COLO829 (cell line): Measurements from ENCODE around the gene SAMD14.

Experiments
- DNase-seq: peaks from one replicate; pipeline ENCODE4 v3.0.0; 2012; ENCODE audit warnings: low spot score

SAMD14 gene

DNA sequence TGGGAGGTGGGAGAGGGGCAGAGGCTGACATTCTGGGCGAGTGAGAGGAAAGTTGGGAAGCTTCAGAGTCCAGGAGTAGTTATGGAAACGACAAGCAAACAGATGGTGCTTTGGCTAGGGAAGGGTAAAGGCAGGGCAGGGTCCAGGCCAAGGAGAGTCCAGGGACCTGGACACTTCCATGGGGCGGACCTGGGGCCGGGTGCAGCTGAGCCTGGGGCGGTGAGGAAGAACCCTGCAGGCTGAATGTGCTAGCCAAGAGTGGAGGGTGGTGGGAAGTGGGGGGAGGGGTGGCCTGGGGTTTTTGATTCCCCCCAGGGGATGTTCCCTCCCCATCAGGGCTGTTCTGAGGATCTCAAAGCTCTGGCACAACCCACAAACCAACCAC is 17.9 kb upstream of the SAMD14 start:
- DNase-seq, result no peak

GRCh38 chr17:50146927-50147665 is 17.1 kb upstream of the SAMD14 start:
- DNase-seq, result no peak

DNA sequence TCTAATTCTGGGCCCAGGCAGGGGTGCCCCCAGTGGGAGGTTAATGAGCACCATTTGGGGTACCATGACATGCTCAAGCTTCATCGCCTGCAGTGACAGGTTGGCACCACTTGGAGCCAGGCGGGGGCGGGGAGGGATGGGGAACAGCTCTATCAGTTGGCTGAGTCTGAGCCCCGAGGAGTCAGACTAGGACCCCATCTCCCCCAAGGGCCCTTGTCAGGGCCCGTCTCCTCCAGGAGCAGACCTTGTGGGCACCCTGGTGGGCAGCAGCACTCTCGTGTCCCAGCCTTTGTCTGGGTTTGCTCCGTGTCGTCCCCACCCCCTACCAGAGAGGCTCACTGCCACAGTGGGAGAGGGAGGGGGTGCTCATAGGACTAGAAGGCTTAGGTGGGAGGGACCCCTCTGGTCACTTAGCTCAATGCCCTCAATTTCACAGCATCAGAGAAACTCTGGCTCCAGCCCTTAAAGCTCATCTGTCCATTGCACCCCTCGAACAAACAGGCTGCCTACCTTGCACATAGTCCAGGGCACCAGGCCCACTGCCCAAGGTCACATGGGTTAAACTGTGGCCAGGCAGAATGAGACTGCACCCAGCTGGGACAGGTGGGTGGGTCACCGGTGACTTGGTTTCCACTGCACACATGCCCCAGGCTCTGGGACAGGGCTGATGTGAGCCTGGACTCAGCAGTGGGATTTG is 16.4 kb upstream of the SAMD14 start:
- DNase-seq, result no peak

GRCh38 chr17:50145532-50146229 is 15.7 kb upstream of the SAMD14 start:
- no peak for DNase-seq

- no peak for DNase-seq
These were observed 15.0 kb upstream of the SAMD14 start for GRCh38 chr17:50144845-50145531.

GRCh38 chr17:50144355-50144754 is 14.4 kb upstream of the SAMD14 start:
- DNase-seq, result no peak

DNA sequence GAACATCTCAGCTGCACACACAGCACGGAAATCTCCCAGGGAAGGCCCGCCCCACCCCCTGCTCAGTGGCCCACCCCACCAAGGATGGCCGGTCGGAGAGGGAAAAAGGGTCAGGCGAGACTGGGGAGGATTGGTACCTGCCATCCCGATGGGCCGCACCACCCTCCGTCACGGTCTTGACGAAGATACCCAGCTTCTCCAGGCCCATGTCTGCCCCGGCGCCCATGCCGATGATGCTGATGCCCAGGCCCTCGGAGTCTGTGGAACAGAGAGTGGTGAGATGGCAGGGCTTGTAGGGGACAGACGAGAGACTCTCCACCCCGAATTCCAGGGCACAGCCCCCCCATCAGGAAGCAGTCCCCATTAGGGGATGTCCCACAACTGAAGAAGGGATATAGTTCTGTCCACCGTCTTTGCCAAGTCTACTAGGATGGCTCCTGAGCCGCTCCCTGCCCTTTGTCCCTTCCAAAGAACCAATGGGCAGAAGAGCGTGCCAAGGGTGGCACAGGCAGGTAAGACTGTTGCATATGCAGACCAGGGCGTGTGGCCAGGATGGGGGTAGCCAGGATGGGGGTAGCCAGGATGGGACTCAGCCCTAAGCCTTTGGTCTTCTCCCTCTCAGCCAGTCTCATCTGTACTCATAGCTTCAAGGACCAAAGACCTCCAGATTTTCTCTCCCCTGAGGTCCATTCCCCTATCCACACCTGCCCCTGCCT is 13.7 kb upstream of the SAMD14 start:
- DNase-seq, result no peak

DNA sequence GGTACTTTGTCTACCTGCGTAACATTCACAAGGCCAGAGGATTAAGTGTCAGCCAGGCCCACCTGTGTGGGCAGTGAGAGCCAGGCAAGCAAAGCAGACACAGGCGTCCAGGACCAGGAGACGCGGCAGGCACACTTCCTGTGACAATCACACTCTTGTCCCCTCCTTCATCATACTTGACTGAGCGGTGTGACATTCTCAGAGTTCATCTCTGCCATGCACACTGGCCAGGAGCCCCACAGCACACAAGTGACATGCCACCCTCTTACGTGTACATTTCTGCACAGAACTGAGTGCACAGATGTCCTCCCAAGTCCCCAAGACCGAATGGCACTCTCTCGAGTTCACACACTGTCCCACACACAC is 11.8 kb upstream of the SAMD14 start:
- no peak for DNase-seq

- no peak for DNase-seq
These were observed 11.2 kb upstream of the SAMD14 start for GRCh38 chr17:50141026-50141744.

- DNase-seq, result peak; percentile 79
These were observed 10.3 kb upstream of the SAMD14 start for GRCh38 chr17:50139950-50140885.

- DNase-seq, result no peak
These were observed 9.3 kb upstream of the SAMD14 start for GRCh38 chr17:50139185-50139783.

DNA sequence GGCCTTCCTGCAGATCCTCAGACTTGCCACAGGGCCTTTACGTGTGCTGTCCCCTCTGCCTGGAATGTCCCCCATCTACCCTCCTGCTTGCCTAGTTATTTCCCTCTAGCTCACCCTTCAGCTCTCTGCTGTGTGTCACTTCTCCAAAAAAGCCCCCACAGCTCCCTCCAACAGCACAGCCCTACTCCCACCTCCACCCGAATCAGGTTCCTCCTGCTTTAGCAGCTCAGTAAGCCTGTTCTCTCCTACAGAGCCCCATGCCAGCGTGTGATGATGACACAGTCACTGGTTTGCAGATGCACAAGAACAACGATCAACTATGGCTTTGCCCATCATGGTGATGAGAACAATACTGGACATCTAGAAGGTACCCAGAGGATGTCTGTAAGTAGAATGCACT is 7.1 kb upstream of the SAMD14 start:
- DNase-seq, result no peak

GRCh38 chr17:50136096-50136687 is 6.2 kb upstream of the SAMD14 start:
- no peak for DNase-seq

DNA sequence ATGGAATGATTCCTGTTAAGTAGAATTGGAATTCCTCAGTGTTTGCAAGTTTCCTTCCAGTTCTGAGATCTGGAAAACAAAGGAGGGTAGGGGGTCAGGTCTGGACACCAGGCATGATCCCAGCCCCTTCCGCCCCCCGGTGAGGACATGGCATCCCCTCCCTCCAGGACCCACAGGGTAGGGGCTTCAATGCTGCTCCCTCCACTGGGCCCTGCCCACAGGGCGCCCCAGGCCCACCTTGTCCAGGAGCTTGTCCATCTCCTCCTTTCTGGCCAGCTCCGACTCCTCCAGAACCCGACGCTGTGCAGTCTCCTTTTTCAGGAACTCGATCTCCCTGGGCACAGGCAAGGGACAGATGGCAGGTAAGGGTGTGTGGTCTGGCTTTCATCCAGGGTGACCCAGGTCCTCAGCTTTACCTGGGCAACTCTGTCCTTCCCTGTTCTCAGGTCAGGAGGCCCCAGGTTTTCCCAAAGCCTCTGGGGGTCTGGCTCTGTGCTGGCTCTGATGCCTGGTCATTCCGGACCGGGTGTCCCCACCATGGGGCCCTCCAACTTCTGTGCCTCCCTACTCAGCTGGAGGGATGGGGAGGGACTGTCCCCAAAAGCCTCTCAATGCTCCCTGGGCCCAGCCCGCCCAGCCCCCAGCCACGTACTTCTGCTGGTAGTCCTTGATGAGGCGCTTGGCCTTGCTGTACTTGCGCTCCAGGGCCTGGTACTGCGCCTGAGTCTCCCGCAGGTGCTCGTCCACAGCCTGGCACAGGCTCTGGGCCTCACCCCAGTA is 5.5 kb upstream of the SAMD14 start:
- DNase-seq, result no peak

- DNase-seq, result no peak
These were observed 4.5 kb upstream of the SAMD14 start for GRCh38 chr17:50134206-50135110.

DNA sequence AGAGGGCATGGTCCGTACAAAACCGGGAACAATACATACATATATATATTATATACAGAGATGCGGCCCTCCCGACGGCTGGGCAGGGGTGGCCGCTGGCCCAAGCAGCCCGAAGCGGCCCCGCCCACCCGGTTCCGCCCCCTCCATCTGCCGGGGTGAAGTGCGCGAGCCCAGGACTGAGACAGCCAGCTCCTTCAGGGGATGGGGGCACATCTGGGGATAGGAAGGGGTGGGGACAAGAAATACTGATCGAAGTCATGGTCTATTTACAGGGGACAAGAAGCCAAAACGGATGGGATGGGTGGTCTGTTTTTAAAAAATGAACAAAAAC is 3.8 kb upstream of the SAMD14 start:
- no peak for DNase-seq

GRCh38 chr17:50133028-50133768 is 3.2 kb upstream of the SAMD14 start:
- DNase-seq, result no peak
